ENCODE results near the gene TRIP4. TPM values are rescaled to one million over a fixed set of nuclear protein-coding genes. Genes with fewer than 3 reads are reported as not detected.

Gene TRIP4
- total RNA-seq, 1 experiment from 2014 or later: 12.9 TPM

DNA sequence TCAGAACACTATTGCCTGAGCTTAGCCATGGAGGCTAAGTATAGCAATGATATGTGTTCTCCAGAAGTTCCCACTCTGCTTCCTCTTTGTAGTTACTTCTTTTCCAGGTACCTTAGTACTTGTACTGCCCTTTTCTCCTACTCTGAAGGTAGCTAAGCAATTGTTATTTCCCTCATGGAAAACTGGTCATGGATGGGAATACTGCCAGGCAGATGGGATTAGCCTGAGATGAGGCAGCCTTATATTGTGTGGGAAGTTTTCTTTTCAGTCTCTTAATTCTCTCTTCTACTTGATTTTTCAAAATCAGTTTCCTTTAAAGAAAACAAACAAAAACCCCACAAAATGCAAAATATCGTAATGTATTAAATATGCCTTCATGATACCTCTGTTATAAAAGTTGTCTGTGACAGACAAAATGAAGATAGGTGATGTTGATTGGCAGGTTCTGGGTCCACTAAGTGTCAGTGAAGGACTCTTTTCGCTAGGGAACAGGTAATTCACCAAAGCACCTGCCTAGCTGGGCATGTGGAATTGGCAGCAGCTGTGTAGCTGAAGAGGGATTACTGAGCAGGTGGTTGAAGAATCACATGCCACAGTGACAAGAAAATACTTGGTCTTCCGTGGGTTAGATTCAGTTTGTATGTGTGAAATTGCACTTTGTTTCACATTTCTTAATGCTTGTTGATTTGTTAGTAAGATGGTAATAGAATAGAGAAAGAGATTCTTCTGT is 76.8 kb downstream of the TRIP4 start:
- DNase-seq (ENCODE audit: low spot score) (no peak), ATAC-seq (no peak)
- Mint-ChIP-seq H3K27ac (peak overlapping the region; percentile 71), H3K4me1 (peaks cover 62% of the 10 kb centered on the region), H3K27me3 (ENCODE audit: low read depth) (no peaks in the 10 kb centered on the region), H3K4me3 (no peak overlapping the region), H3K9me3 (no peaks in the 10 kb centered on the region), H3K36me3 (peaks cover 4% of the 10 kb centered on the region)
- ChIA-PET CTCF (no interaction called here), POLR2A (no interaction called here)
- TF ChIP-seq, protein P1, sequence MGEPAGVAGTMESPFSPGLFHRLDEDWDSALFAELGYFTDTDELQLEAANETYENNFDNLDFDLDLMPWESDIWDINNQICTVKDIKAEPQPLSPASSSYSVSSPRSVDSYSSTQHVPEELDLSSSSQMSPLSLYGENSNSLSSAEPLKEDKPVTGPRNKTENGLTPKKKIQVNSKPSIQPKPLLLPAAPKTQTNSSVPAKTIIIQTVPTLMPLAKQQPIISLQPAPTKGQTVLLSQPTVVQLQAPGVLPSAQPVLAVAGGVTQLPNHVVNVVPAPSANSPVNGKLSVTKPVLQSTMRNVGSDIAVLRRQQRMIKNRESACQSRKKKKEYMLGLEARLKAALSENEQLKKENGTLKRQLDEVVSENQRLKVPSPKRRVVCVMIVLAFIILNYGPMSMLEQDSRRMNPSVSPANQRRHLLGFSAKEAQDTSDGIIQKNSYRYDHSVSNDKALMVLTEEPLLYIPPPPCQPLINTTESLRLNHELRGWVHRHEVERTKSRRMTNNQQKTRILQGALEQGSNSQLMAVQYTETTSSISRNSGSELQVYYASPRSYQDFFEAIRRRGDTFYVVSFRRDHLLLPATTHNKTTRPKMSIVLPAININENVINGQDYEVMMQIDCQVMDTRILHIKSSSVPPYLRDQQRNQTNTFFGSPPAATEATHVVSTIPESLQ (CRISPR knock-in tag; IDR thresholded peaks at IDR 0.05): no peak
- TF ChIP-seq JAZF1 (CRISPR knock-in tag; IDR thresholded peaks at IDR 0.05) (no peak), GTF2I (CRISPR knock-in tag; conservative IDR thresholded peaks at IDR 0.05) (no peak), RORB (CRISPR knock-in tag; IDR thresholded peaks at IDR 0.05) (no peak)
- TF ChIP-seq, protein P2, sequence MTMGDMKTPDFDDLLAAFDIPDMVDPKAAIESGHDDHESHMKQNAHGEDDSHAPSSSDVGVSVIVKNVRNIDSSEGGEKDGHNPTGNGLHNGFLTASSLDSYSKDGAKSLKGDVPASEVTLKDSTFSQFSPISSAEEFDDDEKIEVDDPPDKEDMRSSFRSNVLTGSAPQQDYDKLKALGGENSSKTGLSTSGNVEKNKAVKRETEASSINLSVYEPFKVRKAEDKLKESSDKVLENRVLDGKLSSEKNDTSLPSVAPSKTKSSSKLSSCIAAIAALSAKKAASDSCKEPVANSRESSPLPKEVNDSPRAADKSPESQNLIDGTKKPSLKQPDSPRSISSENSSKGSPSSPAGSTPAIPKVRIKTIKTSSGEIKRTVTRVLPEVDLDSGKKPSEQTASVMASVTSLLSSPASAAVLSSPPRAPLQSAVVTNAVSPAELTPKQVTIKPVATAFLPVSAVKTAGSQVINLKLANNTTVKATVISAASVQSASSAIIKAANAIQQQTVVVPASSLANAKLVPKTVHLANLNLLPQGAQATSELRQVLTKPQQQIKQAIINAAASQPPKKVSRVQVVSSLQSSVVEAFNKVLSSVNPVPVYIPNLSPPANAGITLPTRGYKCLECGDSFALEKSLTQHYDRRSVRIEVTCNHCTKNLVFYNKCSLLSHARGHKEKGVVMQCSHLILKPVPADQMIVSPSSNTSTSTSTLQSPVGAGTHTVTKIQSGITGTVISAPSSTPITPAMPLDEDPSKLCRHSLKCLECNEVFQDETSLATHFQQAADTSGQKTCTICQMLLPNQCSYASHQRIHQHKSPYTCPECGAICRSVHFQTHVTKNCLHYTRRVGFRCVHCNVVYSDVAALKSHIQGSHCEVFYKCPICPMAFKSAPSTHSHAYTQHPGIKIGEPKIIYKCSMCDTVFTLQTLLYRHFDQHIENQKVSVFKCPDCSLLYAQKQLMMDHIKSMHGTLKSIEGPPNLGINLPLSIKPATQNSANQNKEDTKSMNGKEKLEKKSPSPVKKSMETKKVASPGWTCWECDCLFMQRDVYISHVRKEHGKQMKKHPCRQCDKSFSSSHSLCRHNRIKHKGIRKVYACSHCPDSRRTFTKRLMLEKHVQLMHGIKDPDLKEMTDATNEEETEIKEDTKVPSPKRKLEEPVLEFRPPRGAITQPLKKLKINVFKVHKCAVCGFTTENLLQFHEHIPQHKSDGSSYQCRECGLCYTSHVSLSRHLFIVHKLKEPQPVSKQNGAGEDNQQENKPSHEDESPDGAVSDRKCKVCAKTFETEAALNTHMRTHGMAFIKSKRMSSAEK (CRISPR knock-in tag; IDR thresholded peaks at IDR 0.05; ENCODE audit: borderline replicate concordance): no peak

DNA sequence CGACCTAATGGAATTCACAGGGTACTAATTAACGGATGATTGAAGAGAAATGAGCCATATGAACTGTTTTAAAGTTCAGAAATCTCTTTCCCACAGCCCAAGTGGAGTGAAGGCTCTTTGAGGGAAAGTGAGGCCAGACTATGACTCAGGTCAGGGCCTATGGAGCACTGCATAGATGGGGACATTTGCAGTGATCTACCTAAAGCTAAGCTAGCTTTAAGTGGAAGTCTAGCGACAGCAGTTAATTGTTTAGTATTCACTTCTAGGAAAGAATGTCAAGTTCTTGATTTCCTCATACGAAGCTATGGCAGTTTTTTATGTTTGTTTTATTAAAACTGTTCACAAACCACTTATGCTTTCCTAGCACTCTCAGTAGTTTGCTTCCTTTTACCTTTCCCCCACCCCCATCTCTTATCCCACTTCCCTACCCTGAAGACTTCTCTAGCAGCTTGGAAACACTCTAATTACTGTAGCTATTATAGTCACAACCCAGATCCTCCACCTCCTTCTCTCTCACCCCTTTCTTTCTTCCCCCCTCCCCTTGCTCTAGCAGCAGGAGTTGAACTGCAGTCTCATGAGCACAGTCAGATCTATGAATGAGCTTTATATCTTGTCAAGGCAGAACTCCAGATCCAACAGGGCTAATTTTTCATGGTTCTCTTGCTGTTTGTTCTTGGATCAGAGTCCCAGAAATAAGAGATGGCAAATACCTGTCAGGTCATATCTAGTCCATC is 78.9 kb downstream of the TRIP4 start:
- DNase-seq (ENCODE audit: low spot score): no peak
- no peaks in the 10 kb centered on the region for H3K27me3 Mint-ChIP-seq (ENCODE audit: low read depth)
- H3K9me3 Mint-ChIP-seq: no peaks in the 10 kb centered on the region
- peak overlapping the region; percentile 38 for H3K27ac Mint-ChIP-seq
- ChIA-PET CTCF (interaction anchor here (0.6 kb wide), 1 partner anchor 40 kb away, joined by 3 read pairs; no protein-coding TSS in a partner anchor), POLR2A (interaction anchor here (0.6 kb wide), 1 partner anchor 13 kb away, joined by 4 read pairs; no protein-coding TSS in a partner anchor)
- peaks cover 51% of the 10 kb centered on the region for H3K4me1 Mint-ChIP-seq
- H3K36me3 Mint-ChIP-seq: peaks cover 4% of the 10 kb centered on the region
- TF ChIP-seq NFE2L1 (CRISPR knock-in tag; IDR thresholded peaks at IDR 0.05) (no peak), CREM (CRISPR knock-in tag; IDR thresholded peaks at IDR 0.05) (no peak), FOXK1 (CRISPR knock-in tag; IDR thresholded peaks at IDR 0.05) (no peak)
- TF ChIP-seq, protein P3, sequence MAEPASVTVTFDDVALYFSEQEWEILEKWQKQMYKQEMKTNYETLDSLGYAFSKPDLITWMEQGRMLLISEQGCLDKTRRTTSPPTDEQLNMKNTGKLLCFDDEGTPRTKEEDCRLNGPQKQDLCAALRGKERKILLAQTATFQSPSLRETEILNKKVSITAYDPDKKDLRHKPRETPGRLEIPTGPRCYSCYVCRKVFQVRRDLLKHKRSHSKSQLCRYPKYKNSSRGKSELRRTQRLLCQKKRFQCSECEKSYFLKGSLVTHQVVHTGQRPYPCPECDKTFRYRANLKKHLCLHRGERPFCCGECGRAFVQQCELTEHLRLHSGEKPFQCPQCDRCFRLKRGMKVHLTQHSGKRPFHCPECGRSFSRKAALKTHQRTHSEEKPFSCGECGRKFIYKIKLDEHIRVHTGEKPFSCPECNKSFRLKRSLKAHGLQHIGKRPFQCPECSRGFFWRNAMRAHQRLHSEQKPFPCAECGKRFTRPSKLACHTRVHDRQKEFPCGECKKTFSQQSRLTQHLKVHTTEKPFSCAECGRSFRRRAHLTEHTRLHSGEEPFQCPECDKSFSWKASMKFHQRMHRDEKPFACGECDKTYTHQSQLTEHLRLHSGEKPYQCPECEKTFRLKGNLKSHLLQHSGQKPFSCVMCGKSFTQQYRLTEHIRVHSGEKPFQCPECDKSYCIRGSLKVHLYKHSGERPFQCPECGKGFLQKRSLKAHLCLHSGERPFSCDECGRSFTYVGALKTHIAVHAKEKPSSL (CRISPR knock-in tag; conservative IDR thresholded peaks at IDR 0.05): no peak
- ATAC-seq: peak; percentile 63
- no peak overlapping the region for H3K4me3 Mint-ChIP-seq

DNA sequence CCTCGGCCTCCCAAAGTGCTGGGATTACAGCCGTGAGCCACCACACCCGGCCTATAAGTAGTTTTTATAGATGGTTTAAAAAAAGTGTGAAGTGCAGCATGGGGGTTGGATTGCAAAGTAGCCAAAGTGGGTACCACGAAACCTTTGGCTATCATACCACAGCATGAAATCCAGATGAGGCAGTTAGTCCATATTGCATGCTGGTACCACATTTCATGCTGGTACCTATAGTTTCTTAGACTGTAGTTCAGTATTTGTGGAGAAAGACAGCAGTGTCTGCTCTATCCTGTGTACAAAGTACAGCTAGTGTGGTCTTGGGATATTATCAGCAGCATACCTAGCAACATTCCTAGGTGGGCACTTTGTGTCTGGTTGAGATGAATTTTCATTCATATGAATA is 84.5 kb downstream of the TRIP4 start:
- TF ChIP-seq, protein P1 (CRISPR knock-in tag; IDR thresholded peaks at IDR 0.05): no peak
- no peak for TF ChIP-seq ZNF423 (CRISPR knock-in tag; IDR thresholded peaks at IDR 0.05)
- TF ChIP-seq, protein P4, sequence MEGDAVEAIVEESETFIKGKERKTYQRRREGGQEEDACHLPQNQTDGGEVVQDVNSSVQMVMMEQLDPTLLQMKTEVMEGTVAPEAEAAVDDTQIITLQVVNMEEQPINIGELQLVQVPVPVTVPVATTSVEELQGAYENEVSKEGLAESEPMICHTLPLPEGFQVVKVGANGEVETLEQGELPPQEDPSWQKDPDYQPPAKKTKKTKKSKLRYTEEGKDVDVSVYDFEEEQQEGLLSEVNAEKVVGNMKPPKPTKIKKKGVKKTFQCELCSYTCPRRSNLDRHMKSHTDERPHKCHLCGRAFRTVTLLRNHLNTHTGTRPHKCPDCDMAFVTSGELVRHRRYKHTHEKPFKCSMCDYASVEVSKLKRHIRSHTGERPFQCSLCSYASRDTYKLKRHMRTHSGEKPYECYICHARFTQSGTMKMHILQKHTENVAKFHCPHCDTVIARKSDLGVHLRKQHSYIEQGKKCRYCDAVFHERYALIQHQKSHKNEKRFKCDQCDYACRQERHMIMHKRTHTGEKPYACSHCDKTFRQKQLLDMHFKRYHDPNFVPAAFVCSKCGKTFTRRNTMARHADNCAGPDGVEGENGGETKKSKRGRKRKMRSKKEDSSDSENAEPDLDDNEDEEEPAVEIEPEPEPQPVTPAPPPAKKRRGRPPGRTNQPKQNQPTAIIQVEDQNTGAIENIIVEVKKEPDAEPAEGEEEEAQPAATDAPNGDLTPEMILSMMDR (IDR thresholded peaks at IDR 0.05): no peak
- TF ChIP-seq, protein P5, sequence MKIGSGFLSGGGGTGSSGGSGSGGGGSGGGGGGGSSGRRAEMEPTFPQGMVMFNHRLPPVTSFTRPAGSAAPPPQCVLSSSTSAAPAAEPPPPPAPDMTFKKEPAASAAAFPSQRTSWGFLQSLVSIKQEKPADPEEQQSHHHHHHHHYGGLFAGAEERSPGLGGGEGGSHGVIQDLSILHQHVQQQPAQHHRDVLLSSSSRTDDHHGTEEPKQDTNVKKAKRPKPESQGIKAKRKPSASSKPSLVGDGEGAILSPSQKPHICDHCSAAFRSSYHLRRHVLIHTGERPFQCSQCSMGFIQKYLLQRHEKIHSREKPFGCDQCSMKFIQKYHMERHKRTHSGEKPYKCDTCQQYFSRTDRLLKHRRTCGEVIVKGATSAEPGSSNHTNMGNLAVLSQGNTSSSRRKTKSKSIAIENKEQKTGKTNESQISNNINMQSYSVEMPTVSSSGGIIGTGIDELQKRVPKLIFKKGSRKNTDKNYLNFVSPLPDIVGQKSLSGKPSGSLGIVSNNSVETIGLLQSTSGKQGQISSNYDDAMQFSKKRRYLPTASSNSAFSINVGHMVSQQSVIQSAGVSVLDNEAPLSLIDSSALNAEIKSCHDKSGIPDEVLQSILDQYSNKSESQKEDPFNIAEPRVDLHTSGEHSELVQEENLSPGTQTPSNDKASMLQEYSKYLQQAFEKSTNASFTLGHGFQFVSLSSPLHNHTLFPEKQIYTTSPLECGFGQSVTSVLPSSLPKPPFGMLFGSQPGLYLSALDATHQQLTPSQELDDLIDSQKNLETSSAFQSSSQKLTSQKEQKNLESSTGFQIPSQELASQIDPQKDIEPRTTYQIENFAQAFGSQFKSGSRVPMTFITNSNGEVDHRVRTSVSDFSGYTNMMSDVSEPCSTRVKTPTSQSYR (CRISPR knock-in tag; IDR thresholded peaks at IDR 0.05): no peak
- TF ChIP-seq, protein P6, sequence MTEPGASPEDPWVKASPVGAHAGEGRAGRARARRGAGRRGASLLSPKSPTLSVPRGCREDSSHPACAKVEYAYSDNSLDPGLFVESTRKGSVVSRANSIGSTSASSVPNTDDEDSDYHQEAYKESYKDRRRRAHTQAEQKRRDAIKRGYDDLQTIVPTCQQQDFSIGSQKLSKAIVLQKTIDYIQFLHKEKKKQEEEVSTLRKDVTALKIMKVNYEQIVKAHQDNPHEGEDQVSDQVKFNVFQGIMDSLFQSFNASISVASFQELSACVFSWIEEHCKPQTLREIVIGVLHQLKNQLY (CRISPR knock-in tag; IDR thresholded peaks at IDR 0.05): no peak
- Mint-ChIP-seq H3K27me3 (ENCODE audit: low read depth) (no peaks in the 10 kb centered on the region), H3K4me1 (peaks cover 17% of the 10 kb centered on the region), H3K9me3 (no peaks in the 10 kb centered on the region), H3K36me3 (peaks cover 4% of the 10 kb centered on the region), H3K27ac (no peak overlapping the region), H3K4me3 (no peak overlapping the region)
- no peak for DNase-seq (ENCODE audit: low spot score)
- ATAC-seq: no peak
- ChIA-PET CTCF (no interaction called here), POLR2A (interaction anchor here (0.8 kb wide), 1 partner anchor 42 kb away, joined by 9 read pairs; no protein-coding TSS in a partner anchor)
